Fibroblast of the conjunctiva (primary cell): ENCODE data around the gene SPEF1.

ENCODE experiments used
- DNase-seq: peaks from one replicate; pipeline ENCODE4 v3.0.0-alpha.2; 2010; ENCODE audit warnings: low read depth

SPEF1 gene

DNA sequence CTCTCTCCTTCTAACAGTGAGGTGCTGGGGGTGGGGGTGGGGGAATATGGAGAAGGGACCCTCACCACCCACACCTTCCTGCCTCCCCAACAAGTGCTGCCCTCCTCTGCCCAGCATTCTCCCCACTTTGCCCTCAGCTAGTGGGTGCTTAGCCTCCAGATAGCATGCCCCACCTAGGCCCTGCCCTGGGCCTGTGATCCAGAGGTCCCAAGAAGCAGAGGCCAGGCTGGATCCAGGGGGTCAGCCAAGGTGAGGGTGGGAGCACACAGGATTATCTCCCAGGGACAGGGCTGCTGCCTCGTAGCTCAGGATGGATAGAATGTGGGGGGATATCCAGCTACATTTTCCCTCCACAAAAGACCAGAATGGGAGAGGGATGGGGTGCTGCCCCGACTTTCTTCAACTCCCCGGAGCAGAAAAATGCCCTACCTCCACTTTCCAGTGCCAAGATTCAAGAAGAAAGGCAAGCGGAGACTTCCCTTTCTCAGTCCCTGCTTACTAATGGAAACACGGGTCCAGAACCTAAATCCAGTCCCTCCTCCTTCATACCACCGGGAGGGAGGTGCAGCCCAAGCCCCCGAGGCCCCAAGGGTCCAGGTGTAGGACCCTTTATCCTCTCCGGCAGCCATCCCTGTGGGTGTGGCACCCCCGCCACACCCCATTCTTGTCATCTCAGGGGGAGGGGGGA lies 14.7 kb downstream of the SPEF1 start:
- DNase-seq, result no peak

DNA sequence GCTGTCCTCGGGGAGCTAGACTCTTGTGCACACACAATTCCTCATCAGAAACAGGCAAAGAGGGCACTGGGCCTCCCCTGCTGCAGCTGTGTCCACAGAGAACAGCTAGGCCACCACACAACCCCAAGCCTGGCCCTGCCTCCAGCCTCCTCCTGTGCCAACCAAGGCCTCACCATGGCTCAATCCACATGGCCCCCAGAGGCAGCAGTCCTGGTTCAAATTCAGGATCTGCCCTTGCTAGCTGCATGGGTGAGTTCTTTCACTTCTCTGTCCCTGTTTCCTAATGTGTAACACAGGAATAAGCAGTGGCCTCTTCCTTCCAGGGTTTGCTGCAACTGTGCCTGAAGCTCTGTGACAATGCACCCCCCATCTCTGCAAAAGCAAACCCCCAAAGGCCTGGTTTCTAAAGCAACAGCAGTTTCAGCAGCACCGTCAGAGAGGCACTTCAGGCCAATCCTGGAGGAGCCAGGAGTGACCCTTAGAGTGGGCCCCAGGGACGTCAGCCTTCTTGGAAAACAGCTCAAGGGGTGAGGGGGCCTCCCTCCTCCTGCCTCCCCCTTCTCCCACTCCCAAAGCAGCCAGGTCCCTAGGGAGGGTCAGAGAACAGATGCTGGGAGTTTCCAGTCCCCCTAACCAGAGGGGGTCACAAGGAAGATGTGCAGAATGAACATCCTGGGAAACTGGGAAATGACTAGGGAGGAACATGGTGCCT lies 15.9 kb downstream of the SPEF1 start:
- DNase-seq, result no peak

DNA sequence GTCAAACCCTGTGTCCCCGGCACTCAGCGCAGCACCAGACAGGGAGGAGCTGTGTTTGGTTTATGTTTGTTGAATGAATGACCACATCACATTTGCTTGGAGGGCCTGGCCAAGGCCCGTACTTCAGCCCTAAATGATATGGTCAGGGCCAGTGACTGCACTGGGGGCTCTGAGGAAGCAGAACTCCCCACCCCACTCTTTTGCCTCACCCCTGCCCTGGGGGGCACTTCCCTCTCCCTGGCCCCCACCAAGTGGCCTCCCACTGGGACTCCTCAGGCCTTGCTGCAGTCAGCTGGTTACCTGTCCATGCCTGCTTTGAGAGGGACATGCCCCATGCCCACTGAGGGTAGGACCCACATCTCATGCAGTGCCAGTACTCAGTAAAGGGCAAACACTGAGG lies 16.6 kb downstream of the SPEF1 start:
- DNase-seq, result no peak

DNA sequence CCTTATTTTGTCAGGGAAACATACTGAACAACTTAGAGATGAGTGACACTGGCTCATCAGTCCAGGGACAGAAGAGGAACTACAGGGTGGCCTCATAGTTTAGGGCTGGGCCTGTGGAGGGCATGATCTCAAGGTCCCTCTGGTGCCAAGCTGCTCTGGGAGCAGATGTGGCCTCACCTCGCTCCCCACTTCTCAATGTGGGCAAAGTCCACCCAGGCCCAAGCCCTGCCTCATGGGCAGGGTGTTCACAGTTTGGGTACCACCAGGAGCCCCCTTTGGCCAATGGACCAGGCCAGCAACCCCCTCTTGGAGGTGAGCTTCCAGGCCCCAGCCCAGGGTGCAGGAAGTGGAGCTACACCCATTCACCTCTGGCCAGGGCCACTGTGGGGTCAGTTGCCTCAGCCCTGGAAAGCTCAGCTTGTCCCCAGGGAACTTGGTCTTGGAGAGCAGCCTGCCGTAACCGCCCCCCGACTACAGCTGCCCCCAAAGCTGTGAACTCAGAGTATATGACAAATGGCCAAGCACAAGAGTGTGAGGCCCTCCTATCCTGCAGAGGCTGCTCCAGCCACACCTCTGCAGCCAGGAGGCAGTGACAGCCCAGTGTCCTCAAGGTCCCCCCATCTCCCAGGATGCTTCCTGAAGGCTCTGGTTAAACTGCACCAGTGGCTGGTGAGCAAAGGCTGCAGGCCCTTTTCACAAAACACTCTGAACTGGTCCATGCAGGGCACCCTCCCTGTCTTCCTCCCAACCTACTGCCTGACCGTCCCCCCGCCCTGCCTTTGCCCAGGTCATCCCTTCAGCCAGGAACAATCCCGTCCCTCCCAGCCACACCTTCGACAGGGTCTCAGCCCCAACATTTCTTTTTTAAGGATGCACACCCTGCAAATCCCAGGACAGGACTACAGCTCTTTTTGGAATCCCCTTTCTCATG lies 17.3 kb downstream of the SPEF1 start:
- DNase-seq, result no peak

DNA sequence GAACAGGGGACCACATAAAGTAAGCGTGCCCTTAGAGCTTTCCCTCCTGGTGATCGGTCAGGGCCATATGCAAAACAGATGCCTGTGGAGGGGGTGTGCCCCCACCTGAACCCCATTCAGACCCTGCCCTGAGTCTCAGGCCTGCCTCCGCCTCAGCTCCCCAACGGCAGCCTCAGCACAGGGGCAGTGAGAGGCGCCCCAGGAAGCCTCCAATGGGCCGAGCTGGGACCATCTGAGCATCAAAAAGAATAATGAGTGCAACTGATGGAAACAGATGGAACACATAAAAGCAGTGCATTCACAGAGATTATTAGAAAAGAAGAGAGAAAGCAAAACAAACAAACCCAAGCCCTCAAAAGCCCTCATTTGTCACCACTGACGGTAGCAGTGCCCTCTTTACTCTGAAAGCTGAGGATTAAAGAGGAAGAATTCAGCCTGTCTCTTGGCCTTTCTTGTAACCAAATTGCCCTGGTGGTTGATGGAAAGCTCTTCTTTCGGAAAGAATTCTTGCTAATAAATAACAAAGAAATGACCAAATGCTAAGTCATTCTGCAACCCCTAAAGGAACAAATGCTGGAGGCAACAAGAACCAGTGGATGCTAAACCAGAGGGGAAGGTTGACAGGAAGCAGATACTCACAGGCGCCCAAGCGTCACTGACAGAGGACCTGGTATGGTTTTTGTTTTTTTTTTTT lies 20.4 kb downstream of the SPEF1 start:
- no peak for DNase-seq

DNA sequence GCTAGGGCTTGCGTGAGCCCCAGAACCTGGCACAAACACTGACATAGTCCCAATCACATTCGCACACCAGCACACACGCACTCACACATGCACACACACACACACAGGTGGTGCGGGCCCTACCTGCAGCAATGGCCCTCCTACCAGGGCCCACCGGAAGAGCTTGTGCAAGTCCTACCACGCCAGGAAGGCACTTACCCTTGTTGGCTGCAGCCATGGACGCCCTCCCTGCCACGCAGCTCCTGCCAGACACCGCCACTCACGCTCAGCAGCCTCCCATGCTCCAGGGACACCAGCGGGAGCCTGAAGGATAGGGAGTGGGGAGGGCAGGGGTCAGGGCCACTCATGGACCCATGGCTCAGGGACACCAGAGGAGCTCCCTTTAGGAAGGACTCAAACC lies 21.4 kb downstream of the SPEF1 start:
- no peak for DNase-seq

DNA sequence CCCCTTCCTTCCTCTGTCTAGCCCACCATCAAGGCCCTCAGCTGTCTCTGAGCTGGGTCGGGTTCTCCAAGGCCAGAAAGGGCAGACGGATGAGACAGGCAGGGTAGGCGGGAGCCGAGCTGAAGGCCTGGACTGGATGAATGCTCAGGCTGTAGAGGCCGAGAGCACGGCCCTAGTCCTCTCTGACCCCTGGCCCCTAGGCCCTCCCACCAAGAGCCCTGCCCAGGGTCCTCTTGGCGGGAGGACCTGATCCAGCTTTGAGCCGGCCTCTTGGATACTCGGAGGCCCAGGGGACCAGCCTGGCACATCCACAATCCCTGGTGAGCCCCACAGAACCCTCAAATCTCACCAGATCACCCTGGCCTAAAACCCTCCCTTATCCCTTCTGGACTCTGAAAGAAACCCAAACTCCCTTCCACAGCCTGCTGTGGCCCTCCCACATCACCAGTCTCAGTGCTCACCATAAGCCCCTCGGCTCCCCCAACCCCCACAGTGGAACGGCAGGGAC lies 21.9 kb downstream of the SPEF1 start:
- no peak for DNase-seq

DNA sequence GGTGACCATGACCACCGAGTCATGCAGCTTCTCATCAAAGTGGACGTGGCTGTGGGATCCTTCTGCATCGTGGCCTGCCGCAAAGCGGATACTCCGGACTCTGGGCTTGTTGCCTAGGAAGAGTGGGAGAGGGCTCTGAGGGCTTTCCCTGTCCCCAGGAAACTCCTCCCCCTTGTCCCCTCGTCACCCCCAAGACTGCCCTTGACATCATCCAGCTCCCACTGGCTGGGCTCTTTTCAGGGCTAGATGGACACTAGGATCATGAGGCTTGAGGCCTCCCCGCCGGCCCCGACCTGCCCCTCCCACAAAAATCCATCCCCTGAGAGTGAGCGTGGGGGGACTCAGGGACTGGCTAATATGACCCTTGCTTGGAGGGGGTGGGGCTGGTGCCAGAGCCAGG lies 22.7 kb downstream of the SPEF1 start:
- DNase-seq, result no peak

DNA sequence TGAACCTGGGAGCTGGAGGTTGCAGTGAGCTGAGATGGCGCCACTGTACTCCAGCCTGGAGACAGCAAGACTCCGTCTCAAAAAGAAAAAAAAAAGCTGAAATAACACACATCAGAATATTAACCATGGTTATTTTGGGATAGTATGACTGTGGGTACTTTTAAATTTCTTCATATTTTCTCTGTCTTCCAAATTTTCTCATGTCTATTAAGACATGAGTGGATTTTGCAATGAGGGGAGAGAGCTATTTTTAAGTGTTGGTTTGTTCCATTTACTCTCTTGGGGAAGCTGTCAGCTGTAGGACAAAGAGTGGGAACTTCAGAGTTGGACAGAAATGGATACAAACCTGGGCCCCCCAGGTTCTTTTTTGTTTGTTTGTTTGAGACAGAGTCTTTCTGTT lies 24.0 kb downstream of the SPEF1 start:
- no peak for DNase-seq

DNA sequence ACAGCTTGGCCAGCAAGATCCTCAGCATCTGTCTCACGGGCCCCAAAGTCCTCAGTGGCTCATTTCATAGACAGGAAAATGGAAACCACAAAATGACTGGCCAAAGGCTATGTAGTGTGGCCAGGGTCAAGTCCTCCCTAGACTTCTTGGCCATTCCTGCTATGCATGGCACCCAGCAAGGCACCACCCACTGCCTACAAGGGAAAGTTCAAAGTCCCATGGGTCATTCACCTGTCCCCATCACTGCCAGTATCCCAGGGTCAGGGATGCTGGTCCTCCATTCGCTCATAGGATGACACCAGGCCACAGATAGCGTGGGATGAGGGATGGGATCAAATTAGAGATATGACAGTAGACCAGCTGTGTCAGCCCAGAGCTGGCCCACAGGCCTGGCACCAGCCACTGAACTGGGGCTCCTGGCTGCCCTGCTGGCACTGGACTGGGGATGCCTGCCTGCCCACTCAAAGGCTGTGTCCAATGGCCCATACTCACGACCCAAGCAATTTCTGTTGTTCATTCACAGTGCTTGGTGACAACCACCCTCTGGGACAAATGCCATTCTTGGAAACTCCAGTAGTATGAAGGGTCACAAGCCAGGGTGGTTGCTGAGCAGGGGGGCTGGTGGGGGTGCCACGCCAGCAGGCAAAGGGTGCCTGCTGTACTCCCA lies 25.3 kb downstream of the SPEF1 start:
- DNase-seq, result no peak

DNA sequence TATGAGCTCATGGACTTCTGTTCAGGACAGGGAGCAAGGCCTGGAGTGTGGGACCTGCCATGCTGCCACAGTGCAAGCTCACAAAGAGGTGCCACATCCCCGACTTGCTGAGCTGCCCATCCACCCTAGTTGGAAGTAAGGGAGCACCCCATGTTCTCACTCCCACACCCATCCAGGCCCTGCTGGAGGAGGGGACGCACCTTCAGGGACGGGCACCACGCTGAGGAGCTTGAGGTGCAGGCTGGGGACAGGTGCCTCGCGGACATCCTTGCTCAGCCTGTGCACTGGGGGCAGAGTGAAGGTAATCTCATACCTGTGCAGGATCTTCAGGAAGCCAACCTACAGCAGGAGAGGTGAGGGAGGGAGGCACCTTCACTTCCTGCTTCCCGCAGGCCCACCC lies 26.0 kb downstream of the SPEF1 start:
- DNase-seq, result no peak

DNA sequence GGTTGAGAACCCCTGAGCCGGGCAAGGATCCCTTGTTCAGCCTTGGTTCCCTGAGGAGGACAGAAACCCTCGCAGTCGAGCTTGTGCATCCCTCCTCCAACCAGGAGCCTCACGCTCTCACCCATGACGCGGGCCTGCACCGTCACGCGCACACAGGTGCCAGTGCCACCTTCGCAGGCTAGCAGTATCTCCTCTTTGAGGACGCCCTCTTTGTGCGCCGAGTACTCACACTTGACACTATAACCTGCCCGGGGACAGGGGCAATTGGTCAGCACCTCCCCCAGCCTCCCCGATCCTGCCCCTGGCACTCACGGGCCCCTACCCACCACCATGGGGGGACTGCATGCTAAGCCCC lies 27.0 kb downstream of the SPEF1 start:
- DNase-seq, result no peak

DNA sequence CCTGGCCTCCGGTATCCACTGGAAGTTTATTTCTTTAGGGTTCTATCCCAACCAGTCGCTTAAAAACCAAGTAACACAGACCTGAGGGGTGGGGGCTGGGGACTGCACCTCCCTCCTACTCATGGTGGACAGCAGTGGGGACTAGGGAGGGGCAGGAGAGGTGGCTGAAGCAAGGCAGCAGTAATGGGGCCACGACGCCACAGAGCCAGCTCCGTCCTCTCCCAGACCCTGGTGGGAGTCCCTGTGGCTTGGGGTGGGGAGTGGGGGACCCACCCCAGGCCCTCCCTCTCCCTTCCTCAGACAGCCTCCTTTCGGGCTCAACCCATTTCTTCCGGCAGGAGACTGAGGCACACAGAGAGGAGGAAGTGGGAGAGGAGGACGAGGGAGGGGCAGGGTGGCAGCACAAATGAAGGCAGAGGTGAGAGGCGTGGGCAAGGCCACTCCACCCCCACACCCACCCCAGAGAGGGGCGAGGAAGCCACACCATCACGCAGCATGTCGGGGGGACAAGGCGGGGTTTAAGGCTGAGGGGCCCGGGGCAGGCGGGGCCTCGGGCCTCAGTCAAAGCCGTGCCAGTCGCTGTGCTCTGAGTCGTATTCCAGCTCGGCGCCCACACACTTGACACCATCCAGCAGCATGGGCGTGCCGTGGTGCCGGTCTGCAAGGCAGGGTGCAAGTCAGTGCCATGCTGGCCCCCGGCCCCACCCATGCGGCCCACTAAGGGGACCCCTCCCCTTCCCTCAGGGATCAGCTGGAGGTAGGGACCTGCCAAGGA lies 27.6 kb downstream of the SPEF1 start:
- DNase-seq, result no peak

DNA sequence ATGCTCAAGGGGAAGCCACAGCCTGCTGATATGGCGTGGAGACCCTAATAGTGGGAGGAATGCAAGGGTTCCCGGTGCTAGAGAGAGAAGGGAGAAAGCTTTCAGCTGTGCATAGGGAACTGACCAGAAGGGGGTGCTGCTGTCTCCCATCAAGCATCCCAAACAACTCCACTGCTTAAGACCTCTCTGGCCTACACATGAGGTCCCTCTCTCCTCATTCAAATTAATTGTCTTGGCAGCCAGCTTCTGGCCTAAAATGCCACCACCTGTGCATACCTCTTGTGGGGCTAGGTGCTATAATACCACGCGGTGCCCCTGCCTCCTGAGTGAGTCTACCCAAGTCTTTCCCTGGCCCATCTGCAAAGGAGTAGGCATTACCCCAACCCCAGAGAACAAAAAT lies 28.1 kb downstream of the SPEF1 start:
- DNase-seq, result peak; percentile 59

DNA sequence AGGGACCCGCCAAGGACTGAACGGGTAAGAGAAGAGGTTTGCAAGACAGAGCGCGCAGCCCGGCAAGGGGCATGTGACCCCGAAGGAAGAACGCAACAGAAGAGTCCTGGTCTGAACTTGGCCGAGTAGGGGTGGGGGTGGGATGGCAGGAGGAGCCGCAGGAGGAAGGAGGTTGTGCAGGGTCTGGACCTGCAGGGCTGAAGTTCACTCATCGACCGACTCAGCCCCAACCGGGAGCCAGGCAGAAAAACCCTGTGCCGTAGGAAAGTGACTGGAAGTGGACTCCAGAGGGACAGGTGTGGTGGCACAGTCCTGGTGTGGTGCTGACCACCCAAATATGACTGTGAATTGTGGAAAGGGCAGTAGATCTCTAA lies 28.9 kb downstream of the SPEF1 start:
- no peak for DNase-seq

DNA sequence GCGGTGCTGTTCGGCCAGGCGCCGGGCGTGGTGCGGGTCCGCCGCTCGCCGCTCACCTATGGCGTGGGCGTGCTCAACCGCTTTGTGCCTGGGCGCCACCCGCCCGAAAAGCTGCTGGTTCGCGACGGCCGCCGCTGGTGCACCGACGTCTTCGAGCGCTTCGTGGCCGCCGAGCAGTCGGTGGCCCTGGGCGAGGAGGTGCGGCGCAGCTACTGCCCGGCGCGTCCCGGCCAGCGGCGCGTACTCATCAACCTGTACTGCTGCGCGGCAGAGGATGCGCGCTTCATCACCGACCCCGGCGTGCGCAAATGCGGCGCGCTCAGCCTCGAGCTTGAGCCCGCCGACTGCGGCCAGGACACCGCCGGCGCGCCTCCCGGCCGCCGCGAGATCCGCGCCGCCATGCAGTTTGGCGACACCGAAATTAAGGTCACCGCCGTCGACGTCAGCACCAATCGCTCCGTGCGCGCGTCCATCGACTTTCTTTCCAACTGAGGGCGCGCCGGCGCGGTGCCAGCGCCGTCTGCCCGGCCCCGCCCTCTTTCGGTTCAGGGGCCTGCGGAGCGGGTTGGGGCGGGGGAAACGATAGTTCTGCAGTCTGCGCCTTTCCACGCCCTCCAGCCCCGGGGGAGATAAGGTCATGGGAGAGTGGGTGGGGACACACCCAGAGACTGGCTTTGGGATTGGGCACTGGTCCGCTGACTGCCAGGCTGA lies 29.4 kb downstream of the SPEF1 start:
- no peak for DNase-seq

DNA sequence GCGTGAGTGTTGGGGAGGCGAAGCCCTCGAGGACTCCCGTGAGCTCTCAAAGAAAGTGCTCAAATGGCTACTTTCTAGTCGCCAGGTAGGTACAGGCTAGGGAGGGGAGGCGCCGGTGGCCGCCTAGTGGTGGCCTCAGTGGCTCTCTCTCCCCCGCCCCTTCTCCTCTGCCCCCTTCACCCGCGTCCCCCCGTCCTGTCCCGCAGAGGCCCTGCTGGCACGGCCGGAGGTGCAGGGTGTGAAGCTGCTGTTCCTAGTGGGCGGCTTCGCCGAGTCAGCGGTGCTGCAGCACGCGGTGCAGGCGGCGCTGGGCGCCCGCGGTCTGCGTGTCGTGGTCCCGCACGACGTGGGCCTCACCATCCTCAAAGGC lies 30.0 kb downstream of the SPEF1 start:
- DNase-seq, result no peak

DNA sequence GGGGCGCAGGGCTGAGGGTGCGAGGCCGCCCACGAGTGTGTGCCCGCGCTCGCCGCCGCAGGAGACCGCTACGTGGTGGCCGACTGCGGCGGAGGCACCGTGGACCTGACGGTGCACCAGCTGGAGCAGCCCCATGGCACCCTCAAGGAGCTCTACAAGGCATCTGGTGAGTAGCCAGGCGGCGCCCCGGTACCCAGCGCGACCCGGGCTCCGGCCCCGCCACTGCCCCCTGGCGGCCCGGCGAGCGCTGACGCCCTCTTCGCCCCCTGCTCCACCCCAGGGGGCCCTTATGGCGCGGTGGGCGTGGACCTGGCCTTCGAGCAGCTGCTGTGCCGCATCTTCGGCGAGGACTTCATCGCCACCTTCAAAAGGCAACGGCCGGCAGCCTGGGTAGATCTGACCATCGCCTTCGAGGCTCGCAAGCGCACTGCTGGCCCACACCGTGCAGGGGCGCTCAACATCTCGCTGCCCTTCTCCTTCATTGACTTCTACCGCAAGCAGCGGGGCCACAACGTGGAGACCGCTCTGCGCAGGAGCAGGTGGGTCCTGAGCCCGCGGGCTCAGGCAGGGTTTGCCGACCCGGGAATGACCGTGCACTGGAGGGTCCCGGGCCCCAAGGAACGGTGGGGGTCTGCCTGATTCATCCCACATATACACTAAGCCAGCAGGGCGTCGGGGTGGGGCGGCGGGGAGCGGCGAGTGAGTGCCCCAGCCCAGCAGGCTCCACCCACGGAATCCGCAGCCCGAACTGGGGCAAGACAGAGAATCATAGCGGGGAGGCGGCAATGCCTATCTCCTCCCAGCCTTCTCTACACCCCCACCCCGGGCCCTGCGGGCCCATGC lies 31.3 kb downstream of the SPEF1 start:
- no peak for DNase-seq

DNA sequence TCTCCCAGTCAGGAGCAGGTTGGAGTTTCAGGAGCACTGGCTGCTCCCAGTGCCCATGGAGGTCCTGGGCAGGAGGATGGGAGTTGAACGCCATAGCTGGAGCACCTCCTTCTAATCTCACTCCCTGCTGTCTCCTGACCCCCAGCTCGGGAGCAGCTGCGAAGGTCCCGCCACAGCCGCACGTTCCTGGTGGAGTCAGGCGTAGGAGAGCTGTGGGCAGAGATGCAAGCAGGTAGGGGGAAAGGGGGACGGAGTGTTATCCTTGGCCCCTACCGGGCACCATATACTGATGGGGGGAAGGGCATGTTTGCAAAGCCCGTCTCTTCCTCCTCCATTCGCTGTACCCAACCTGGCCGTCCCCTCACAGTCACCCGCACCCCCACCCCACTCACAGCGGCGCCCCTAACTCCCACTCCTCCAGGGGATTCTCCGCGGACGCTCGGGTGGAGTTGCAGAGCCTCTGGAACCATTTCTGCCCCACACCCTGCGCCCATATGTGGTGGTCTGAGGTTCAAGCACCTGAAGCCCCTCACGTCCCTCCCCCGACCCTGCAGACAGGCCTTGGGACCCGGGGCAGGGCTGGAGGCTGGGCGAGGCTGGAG lies 32.1 kb downstream of the SPEF1 start:
- no peak for DNase-seq
